GM23248 (cell line): ENCODE measurements around the gene PDE8B. TPM values are rescaled to one million over a fixed set of nuclear protein-coding genes. Genes with fewer than 3 reads are reported as not detected.

ENCODE experiments used
- DNase-seq: peaks from one replicate; pipeline ENCODE4 v3.0.0-alpha.2; 2015
- H2AFZ ChIP-seq: fragments of 200-600 bp; sonication (generic); 2 replicates; pipeline ENCODE4 v1.6.1; 2016; ENCODE audit warnings: antibody characterized with exemption
- H3F3A ChIP-seq: fragments of 200-600 bp; sonication (generic); 2 replicates; pipeline ENCODE4 v1.6.1; 2016; ENCODE audit warnings: mild to moderate bottlenecking, antibody characterized with exemption, mixed run types; ENCODE audit not compliant: insufficient read depth
- H3K27ac ChIP-seq: fragments of 200-600 bp; sonication (generic); 2 replicates; pipeline ENCODE4 v1.5.1; 2016; ENCODE audit warnings: mild to moderate bottlenecking
- H3K27me3 ChIP-seq: fragments of 200-600 bp; sonication (generic); replicated peaks from 2 replicates; pipeline ENCODE4 v1.6.1; 2016; ENCODE audit warnings: mild to moderate bottlenecking; ENCODE audit not compliant: insufficient read depth
- H3K36me3 ChIP-seq: fragments of 200-600 bp; sonication (generic); 2 replicates; pipeline ENCODE4 v1.6.1; 2016; ENCODE audit warnings: low read depth, mild to moderate bottlenecking
- H3K4me1 ChIP-seq: fragments of 200-600 bp; sonication (generic); 2 replicates; pipeline ENCODE4 v1.6.1; 2016; ENCODE audit warnings: mild to moderate bottlenecking; ENCODE audit not compliant: insufficient read depth
- H3K4me2 ChIP-seq: fragments of 200-600 bp; sonication (generic); one replicate; pipeline ENCODE4 v1.6.1; 2016; ENCODE audit warnings: mild to moderate bottlenecking; ENCODE audit not compliant: unreplicated experiment
- H3K4me3 ChIP-seq: fragments of 200-600 bp; sonication (generic); 2 replicates; pipeline ENCODE4 v1.5.1; 2016; ENCODE audit warnings: mild to moderate bottlenecking
- H3K79me2 ChIP-seq: fragments of 200-600 bp; sonication (generic); 2 replicates; pipeline ENCODE4 v1.6.1; 2016; ENCODE audit warnings: mild to moderate bottlenecking; ENCODE audit not compliant: insufficient read depth
- H3K9ac ChIP-seq: fragments of 200-600 bp; sonication (generic); 2 replicates; pipeline ENCODE4 v1.6.1; 2016; ENCODE audit warnings: mild to moderate bottlenecking
- H3K9me2 ChIP-seq: fragments of 200-600 bp; sonication (generic); 2 replicates; pipeline ENCODE4 v1.6.1; 2016; ENCODE audit warnings: mixed run types, mild to moderate bottlenecking, moderate library complexity; ENCODE audit not compliant: insufficient read depth
- H3K9me3 ChIP-seq: fragments of 200-600 bp; sonication (generic); one replicate; pipeline ENCODE4 v1.6.1; 2017; ENCODE audit warnings: low read depth
- H4K20me1 ChIP-seq: fragments of 200-600 bp; sonication (generic); 2 replicates; pipeline ENCODE4 v1.6.0; 2016; ENCODE audit not compliant: insufficient read depth
- EZH2 ChIP-seq: fragments of 200-600 bp; sonication (generic); IDR thresholded peaks from 2 replicates; pipeline ENCODE4 v1.6.1; 2018; ENCODE audit warnings: antibody characterized with exemption, mild to moderate bottlenecking; ENCODE audit not compliant: insufficient read depth, poor library complexity, severe bottlenecking
- EZH2phosphoT487 ChIP-seq: fragments of 200-600 bp; sonication (generic); IDR thresholded peaks from 2 replicates; pipeline ENCODE4 v1.6.1; 2018; ENCODE audit warnings: antibody characterized with exemption, moderate library complexity, mild to moderate bottlenecking, low read depth; ENCODE audit not compliant: insufficient read depth
- WGBS, 2 experiments: methylation state at CpG; one replicate each; pipeline ENCODE4 v1.1.6; 2015 to 2017; ENCODE audit warnings: low lambda C conversion rate in 2 of 2, low coverage in 1 of 2; ENCODE audit errors: missing lambda C conversion rate in 2 of 2; 5-methylcytosine and 5-hydroxymethylcytosine counted together
- in situ Hi-C: fragments of 300-500 bp; cut with MboI; formaldehyde crosslinking; loops from 2 replicates; pipeline ENCODE4 v1.15.0; 2020
- polyA plus RNA-seq: library from polyadenylated mRNA; unstranded; fragments of >200 nt; fragmentation: Nextera tagmentation; extraction: Ambion mirVana; gene quantifications from 2 replicates; pipeline ENCODE4 v1.2.1, GENCODE V29; 2016
- total RNA-seq: library from RNA; depleted of rRNA; stranded (reverse); fragments of >200 nt; shearing (Covaris generic); gene quantifications from 2 replicates; pipeline ENCODE4 v1.2.3, GENCODE V29; 2014

PDE8B gene
- total and polyA plus RNA-seq, 2 experiments from 2014 or later: 0.40 TPM; not detected in 1

GRCh38 chr5:77213601-77214000 is 3.1 kb downstream of the PDE8B start:
- Histone ChIP-seq H3K27ac (no peak overlapping the region), H3K9ac (no peak overlapping the region), H3K79me2 (no peaks in the 10 kb centered on the region), H3F3A (no peaks in the 10 kb centered on the region), H3K27me3 (peaks cover 62% of the 10 kb centered on the region), H3K4me3 (no peak overlapping the region), H3K4me1 (no peaks in the 10 kb centered on the region), H4K20me1 (no peaks in the 10 kb centered on the region), H3K9me2 (no peaks in the 10 kb centered on the region), H3K9me3 (no peaks in the 10 kb centered on the region), H3K4me2 (no peak overlapping the region), H3K36me3 (no peaks in the 10 kb centered on the region), H2AFZ (no peak overlapping the region)
- WGBS, 2 experiments: 77 to 94% methylated on average over 1 of the region's 1 CpG
- TF ChIP-seq EZH2: no peak
- TF ChIP-seq EZH2phosphoT487: no peak
- no peak for DNase-seq
- in situ Hi-C loops: no loop called here

GRCh38 chr5:77214151-77214550 is 3.7 kb downstream of the PDE8B start:
- Histone ChIP-seq H3K4me3 (no peak overlapping the region), H3K4me2 (no peak overlapping the region), H2AFZ (no peak overlapping the region), H3K9me3 (no peaks in the 10 kb centered on the region), H3K27ac (no peak overlapping the region), H3F3A (no peaks in the 10 kb centered on the region), H3K79me2 (no peaks in the 10 kb centered on the region), H3K9ac (no peak overlapping the region), H3K27me3 (peaks cover 64% of the 10 kb centered on the region), H3K9me2 (no peaks in the 10 kb centered on the region), H4K20me1 (no peaks in the 10 kb centered on the region), H3K36me3 (no peaks in the 10 kb centered on the region), H3K4me1 (no peaks in the 10 kb centered on the region)
- TF ChIP-seq EZH2: no peak
- no peak for TF ChIP-seq EZH2phosphoT487
- in situ Hi-C loops: no loop called here
- DNase-seq: no peak
- 71 to 73% methylated on average over 4 of the region's 4 CpGs for WGBS, 2 experiments

- no peaks in the 10 kb centered on the region for H3K9me3 ChIP-seq
- no peaks in the 10 kb centered on the region for H3K9me2 ChIP-seq
- no peaks in the 10 kb centered on the region for H4K20me1 ChIP-seq
- WGBS, 2 experiments: 50 to 59% methylated on average over 4 of the region's 4 CpGs
- H3F3A ChIP-seq: no peaks in the 10 kb centered on the region
- H3K9ac ChIP-seq: no peak overlapping the region
- no peak for TF ChIP-seq EZH2
- no peak for TF ChIP-seq EZH2phosphoT487
- no peak overlapping the region for H2AFZ ChIP-seq
- H3K4me2 ChIP-seq: no peak overlapping the region
- in situ Hi-C loops: no loop called here
- H3K36me3 ChIP-seq: no peaks in the 10 kb centered on the region
- no peaks in the 10 kb centered on the region for H3K4me1 ChIP-seq
- H3K27me3 ChIP-seq: peaks cover 44% of the 10 kb centered on the region
- no peak overlapping the region for H3K4me3 ChIP-seq
- peak; percentile 16 for DNase-seq
- no peak overlapping the region for H3K27ac ChIP-seq
- H3K79me2 ChIP-seq: no peaks in the 10 kb centered on the region
These were observed 7.8 kb downstream of the PDE8B start for GRCh38 chr5:77218263-77218662.

- WGBS, 2 experiments: 79 to 85% methylated on average over 3 of the region's 3 CpGs
These were observed 10.6 kb downstream of the PDE8B start for GRCh38 chr5:77221115-77221514.

GRCh38 chr5:77222722-77223121 is 12.2 kb downstream of the PDE8B start:
- Histone ChIP-seq H3K27ac (no peak overlapping the region), H3K9me3 (no peaks in the 10 kb centered on the region), H3K36me3 (no peaks in the 10 kb centered on the region), H3K4me2 (no peak overlapping the region), H3K4me3 (no peak overlapping the region), H3K4me1 (no peaks in the 10 kb centered on the region), H4K20me1 (no peaks in the 10 kb centered on the region), H2AFZ (no peak overlapping the region), H3K9ac (no peak overlapping the region), H3K9me2 (no peaks in the 10 kb centered on the region), H3K27me3 (peaks cover 35% of the 10 kb centered on the region), H3K79me2 (no peaks in the 10 kb centered on the region), H3F3A (no peaks in the 10 kb centered on the region)
- in situ Hi-C loops: no loop called here
- TF ChIP-seq EZH2 (no peak), EZH2phosphoT487 (no peak)
- DNase-seq: no peak
- 84 to 94% methylated on average over 1 of the region's 1 CpG for whole genome bisulfite sequencing, 2 experiments

More at GRCh38 chr5:77221115-77221514, 10.6 kb downstream of the PDE8B start:
- no peak for TF ChIP-seq EZH2phosphoT487
- TF ChIP-seq EZH2: no peak
- H2AFZ ChIP-seq: no peak overlapping the region
- no peak overlapping the region for H3K9ac ChIP-seq
- H3K27me3 ChIP-seq: peaks cover 29% of the 10 kb centered on the region
- H3K4me2 ChIP-seq: no peak overlapping the region
- H3K9me2 ChIP-seq: no peaks in the 10 kb centered on the region
- in situ Hi-C loops: no loop called here
- no peaks in the 10 kb centered on the region for H3K36me3 ChIP-seq
- no peaks in the 10 kb centered on the region for H3K4me1 ChIP-seq
- H3K79me2 ChIP-seq: no peaks in the 10 kb centered on the region
- no peak for DNase-seq
- no peaks in the 10 kb centered on the region for H4K20me1 ChIP-seq
- H3K9me3 ChIP-seq: no peaks in the 10 kb centered on the region
- H3K27ac ChIP-seq: no peak overlapping the region
- no peaks in the 10 kb centered on the region for H3F3A ChIP-seq
- H3K4me3 ChIP-seq: no peak overlapping the region
